Activated naive CD4-positive, alpha-beta T cell treated with Interleukin-2 at 50 U/mL for 16 hours (primary cell): ENCODE data around the gene ATG16L1.
"Not testable (repeated sequence)": the region's sequence is repeated elsewhere in the genome, so short reads cannot be mapped to it uniquely, and the experiment has no call there.

ENCODE experiments used
- DNase-seq: peaks from one replicate; pipeline ENCODE4 v3.0.0-alpha.2; 2020

ATG16L1 gene

GRCh38 chr2:233297076-233297475 lies 45.6 kb downstream of the ATG16L1 start:
- DNase-seq: no peak

DNA sequence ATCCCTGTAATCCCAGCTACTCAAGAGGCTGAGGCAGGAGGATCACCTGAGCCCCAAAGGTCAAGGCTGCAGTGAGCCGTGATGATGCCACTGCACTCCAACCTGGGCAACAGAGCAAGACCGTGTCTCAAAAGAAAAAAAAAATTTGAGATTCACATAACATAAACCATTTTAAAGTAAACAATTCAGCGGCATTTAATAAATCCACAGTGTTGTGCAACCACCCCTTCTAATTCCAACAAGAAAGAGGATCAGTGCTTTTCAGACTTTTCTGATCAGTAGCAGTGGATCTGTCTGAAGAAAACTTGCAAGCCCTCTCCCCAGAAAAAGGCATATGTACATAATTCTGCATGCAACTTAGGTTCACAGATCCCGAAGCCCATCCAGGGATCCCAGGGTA lies 48.9 kb downstream of the ATG16L1 start:
- DNase-seq: no peak

DNA sequence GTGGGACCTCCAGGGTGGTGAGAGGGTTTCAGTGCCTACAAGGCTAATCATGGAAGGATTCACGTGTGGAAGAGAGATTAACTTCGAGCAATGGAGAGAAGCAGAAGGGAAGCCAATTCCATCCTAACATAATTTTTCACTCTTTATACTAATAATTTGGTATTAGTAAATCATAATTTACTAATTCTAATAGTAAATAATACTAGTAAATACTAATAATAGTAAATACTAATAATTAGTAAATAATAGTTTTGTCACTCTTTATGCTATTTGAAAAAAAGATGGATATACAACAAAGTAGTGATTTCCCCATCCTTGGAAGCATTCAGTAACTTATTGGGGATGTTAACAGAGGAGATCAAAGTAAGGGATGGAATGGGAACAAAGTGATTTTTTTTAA lies 49.8 kb downstream of the ATG16L1 start:
- no peak for DNase-seq

DNA sequence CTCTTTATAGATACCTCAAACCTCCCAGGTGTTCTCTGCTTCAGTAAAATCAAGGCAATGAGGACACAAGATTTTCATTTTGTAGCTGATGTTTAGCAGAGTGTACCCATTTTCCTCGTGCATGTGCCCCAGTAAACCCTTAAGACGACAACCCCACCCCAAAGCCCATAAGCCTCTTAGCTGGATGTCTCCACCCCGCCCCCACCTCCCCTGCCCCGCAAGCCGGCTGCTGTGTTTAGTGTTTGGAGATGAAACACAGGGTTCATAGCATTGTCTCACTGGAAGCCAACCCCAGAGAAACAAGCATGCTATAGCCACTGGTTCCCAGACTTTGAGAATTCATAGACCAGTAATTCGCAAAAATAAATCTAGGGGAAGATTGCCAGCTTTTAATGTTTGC lies 50.3 kb downstream of the ATG16L1 start:
- DNase-seq: no peak

- no peak for DNase-seq
These were observed 51.8 kb downstream of the ATG16L1 start for GRCh38 chr2:233303252-233303651.

DNA sequence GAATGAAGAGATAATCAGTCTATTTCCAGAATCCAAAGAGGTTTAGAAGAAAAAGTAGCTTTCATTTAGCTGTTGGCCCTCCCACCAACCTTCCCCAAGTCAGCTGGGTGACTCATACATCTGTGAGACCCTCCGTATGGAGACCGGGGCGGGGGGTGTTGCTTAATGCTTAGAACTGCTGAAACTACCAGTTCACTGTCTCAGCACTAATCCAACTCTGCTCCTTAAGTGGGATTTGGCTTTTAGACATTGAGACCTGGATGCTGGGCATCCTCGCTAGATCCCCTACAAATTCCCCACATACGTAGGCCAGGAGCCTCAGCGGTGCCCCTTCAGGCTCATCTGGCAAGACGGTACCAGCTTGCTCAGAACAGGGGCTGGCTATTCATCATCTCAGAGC lies 56.1 kb downstream of the ATG16L1 start, which contains the start of gene SAG:
Gene SAG, plus strand, starts transcription at position 252 of the 400 bp plus-strand sequence. CDS start 1,374 bp downstream, outside the sequence.
- DNase-seq: no peak

DNA sequence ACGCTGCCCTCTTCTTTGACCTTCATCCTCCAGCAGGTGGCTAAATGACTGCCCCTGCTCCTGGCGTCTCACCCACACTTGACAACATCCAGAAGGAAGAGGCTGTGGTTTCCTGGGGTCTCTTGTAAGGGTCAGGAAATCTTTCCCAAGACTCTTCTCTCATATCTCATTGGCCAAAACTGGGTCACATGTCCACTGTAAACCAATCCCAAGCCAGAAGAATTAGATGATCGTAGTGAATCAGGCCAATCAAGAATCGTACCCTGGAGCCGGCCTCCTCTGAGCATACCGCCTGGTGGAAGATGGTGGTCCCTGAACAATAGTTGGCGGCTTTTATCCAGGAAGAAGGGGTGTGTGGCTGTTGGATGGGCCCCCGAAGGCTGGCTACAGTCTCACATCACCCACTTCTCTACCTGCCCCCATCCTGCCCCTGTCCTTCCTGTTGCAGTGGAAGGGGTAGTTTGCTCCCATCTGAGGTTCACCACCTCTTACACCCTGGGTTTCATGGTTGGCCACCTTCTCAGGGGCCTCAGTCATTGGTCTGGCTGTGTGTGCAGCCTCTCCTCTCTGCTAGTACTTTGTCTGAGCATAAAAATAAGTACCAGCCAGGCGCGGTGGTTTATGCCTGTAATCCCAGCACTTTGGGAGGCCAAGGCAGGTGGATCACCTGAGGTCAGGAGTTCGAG lies 59.9 kb downstream of the ATG16L1 start:
- DNase-seq: no peak

- no peak for DNase-seq
These were observed 61.4 kb downstream of the ATG16L1 start for GRCh38 chr2:233312874-233313273.

GRCh38 chr2:233314180-233314925 lies 62.9 kb downstream of the ATG16L1 start:
- DNase-seq: no peak

- no peak for DNase-seq
These were observed 65.9 kb downstream of the ATG16L1 start for GRCh38 chr2:233317196-233317943.

DNA sequence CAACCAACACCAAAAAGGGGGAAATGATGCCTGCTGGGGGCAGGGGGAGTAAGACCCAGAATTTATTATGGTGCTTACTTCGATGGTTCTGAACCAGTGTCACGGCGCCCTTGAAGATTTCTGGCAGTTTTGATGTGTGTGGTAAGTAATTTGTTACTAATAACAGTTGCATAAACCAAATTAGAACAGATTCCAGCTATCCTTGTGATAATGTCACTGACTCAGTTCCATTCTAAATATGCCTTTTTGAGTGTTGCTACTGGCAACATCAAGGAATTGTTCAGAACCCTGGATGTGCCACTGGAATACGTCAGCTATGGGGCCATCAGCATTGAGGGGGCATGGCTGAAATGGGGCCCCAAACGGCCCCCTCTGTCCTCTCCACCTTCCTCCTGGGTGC lies 67.8 kb downstream of the ATG16L1 start:
- DNase-seq: no peak

- DNase-seq: no peak
These were observed 69.0 kb downstream of the ATG16L1 start for GRCh38 chr2:233320470-233320869.

GRCh38 chr2:233321166-233321565 lies 69.7 kb downstream of the ATG16L1 start:
- DNase-seq: no peak

DNA sequence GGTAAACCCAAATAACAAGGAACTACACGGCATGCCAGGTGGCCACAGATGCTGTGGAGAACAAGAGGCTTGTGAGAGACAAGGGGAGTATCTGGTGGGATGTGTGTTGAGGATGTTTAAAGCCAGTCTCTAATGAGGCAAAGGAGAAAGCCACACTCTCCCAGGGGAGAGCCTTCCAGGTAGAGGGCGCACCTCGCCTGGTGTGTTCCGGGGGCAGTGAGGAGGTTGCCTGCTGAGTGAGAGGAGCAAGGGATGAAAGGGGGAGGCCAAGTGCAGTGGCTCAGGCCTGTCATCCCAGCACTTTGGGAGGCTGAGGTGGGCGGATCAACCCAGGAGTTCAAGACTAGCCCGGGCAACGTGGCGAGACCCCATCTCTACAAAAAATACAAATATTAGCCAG lies 72.4 kb downstream of the ATG16L1 start:
- DNase-seq: no peak

- no peak for DNase-seq
These were observed 73.8 kb downstream of the ATG16L1 start for GRCh38 chr2:233325256-233325655.

DNA sequence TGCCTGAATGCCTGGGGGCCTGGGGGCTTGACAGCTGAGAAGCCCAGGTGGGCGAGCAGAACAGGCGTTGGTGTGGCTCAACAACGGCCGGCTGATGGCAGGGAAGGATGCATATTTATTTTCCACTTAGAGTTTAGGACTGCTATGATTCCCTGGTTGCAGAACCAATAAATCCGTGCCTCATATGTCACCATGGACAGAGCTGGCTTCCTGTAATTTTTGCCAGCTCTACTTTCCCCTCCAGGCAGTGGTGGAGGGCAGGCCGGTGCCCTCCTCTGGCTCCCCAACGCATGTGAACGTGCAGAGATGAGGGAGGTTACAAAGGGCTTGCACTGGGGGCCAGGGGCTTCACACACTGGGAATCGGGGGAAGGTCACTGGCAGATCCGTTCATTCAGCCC lies 74.3 kb downstream of the ATG16L1 start:
- DNase-seq: no peak

- no peak for DNase-seq
These were observed 75.0 kb downstream of the ATG16L1 start for GRCh38 chr2:233326500-233326899.

- DNase-seq: no peak
These were observed 77.4 kb downstream of the ATG16L1 start for GRCh38 chr2:233328922-233329321.

DNA sequence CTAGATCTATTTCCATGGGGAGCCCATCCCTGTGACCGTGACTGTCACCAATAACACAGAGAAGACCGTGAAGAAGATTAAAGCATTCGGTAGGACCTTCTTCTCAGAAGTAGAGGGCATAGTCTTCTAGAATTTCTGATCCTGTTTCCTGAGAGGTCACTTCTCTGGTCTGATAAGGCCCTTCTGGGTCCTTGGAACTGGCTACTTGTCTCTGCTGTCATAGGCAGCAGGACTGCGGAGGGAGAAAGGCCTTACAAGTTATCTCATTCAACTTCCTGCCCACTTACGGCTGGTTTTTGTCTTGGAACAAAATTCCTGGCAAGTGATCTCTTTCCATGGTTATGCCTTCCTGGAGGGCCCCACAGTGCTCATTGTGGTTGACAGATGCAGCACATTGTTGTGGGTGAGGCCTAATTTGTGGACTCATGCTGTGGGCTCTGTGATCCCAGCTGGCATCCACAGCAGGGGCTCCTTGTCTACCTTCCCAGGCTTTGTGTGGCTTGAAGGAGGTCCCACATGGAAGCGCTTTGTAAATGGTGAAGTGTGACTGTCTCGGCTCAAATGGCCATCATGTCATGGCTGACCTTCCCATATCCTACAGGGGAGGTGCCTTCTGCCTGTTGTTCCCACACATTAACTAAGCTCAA lies 78.1 kb downstream of the ATG16L1 start:
- no peak for DNase-seq

DNA sequence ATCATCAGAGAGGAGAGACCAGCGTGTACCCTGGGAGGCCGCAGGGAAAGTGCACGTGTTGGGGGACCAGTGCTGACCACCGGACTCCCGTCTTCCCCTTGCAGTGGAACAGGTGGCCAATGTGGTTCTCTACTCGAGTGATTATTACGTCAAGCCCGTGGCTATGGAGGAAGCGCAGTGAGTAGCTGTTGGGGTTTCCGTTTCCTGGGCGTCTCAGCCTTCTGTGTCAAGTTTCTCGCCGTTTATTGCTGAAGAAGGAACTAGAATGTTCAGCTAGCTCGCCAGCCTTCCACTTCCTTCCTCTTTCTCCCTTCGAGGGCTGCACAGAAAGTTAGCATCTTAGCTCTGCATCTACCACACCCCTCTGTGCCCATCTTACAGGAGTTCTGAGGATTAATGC lies 80.1 kb downstream of the ATG16L1 start:
- peak; percentile 71 for DNase-seq

- DNase-seq: no peak
These were observed 80.7 kb downstream of the ATG16L1 start for GRCh38 chr2:233332125-233332524.

DNA sequence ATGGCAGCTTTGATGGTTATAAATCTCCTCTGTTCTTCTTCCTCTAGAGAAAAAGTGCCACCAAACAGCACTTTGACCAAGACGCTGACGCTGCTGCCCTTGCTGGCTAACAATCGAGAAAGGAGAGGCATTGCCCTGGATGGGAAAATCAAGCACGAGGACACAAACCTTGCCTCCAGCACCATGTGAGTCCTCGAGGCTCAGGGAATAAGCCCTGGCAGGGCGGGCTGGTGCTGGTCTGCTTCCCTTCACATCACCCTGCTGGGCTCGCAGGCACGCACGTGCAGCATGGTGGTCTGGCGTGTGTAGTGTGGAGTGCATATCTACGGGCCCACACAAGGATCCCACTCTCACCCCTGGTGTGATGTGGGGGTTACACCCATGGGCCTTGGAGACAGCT lies 83.4 kb downstream of the ATG16L1 start:
- DNase-seq: no peak

DNA sequence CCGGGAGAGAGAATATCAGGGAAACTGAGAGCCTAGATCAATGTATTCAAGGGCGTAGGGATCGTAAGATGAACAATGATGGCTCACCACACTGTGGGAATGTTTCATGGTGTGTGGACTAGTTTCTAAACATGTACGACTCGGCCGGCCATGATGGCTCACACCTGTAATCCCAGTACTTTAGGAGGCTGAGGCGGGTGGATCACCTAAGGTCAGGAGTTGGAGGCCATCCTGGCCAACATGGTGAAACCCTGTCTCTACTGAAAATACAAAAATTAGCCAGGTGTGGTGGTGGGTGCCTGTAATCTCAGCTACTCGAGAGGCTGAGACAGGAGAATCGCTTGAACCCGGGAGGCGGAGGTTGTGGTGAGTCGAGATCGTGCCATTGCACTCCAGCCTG lies 84.6 kb downstream of the ATG16L1 start:
- not testable (repeated sequence) for DNase-seq
